Mucosa of gallbladder (tissue), 1 donor: ENCODE results near the gene NTN1. TPM values are rescaled to one million over a fixed set of nuclear protein-coding genes. Genes with fewer than 3 reads are reported as not detected.

Experiments
- DNase-seq: peaks from one replicate; pipeline ENCODE4 v3.0.0-alpha.2; 2020; ENCODE audit warnings: low spot score
- total RNA-seq: library from RNA; stranded (reverse); gene quantifications from one replicate; pipeline ENCODE4 v1.2.1, GENCODE V29; 2021
- donor health status: DM: no; HTN: no; CAD: no.

Gene NTN1
- total RNA-seq, 1 donor from 2014 or later = 33.1 TPM

DNA sequence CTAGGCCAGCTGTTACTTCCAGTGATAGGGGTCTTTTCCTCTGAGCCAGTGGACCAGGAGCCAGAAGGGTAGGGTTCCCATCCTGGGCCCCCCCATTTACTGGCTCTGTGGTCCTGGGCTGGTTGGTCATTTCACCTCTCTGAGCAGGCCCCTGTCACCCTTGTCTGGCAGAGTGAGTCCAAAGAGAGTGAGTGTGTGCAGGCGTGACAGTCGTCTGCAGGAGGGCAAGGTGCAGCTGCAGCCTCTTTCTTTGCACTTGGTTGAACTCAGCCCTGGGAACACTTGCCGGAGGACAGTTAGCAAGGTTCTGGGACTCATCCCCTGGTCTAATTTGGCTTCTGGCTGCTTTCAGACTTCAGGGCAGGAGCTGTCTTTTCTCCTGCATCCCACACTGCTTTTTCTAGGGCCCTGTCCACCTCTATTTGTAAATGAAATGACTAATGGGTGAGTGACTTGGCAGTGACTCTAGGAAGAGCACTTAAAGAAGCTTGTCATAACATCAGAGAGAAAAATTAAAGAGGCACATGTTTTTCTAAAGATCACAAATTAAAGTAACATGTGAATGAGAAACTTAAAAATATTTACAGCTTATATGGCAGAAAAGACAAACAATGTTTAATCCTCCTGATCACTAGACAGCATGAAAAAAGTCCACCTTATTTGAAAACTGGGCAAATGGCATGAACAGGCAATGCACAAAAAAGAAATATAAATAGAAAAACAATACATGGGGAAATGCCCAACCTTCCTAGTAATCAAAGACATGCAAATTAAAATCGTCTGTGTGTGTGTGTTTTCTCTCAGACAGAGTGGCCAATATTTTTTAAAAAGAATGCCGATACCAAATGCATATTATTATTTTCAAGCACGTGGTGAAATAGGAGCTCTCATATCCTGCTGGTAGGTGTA lies 137.5 kb downstream of the NTN1 start:
- no peak for DNase-seq

DNA sequence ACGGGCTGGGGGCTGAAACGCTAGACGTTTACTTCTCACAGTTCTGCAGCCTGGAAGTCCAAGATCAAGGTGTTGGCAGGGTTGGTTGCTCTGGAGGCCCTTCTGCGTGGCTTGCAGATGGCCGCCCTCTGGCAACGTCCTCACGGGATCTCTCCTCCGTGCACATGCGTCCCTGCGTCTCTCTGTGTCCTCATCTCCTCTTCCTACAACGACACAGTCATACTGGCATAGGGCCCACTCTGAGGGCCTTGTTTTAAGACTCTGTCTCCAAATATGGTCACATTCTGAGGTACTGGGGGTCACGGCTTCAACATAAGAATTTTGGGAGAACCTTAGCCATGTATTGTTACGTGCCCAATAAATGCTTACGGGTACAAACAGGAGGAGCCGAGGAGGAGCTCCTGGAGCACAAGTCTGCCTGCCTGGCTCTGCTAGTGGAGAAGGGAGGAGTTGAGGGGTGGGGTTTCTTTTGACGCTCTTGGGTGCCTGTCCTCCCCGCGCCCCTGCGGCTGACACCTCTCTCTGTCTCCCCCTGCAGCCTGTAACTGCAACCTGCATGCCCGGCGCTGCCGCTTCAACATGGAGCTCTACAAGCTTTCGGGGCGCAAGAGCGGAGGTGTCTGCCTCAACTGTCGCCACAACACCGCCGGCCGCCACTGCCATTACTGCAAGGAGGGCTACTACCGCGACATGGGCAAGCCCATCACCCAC lies 141.1 kb downstream of the NTN1 start:
- no peak for DNase-seq

DNA sequence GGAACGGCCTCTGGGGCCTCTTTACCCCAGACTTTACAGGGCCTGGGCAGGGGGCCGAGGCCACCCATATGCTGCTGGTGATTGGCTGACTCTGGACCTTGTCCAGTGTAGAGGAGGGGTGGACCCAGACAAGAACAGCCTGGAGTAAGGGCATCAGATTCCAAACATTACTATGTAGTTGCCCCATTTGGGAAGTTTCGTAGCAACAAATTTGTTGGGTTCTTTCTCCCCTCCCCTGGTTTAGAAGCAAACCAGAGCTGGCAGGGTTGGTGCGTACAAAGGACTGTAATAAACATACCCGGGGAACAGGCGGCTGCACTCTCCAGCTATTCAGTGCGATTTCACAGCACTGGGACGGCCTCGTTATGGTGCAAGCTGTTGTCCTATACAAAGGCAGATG lies 145.5 kb downstream of the NTN1 start:
- DNase-seq = peak; percentile 22

DNA sequence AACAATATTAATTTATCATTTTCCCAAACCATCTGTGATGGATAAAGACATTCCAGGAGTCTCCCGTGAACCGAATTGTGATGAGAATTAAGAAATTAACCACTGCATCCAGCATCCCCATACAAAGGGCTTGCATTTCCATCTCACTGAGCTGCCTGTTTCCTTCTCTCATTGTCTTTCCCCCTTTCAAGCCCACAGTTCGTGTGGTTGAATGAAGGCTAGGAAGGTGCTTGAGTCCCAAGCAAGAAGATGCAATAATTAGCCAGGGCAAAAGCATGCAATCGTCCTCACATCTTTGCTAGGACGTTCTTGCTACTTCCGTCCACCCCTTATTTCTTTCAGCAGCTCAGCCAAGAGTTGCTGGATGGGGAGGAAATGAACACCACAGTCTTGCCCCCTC lies 146.1 kb downstream of the NTN1 start:
- DNase-seq = no peak

DNA sequence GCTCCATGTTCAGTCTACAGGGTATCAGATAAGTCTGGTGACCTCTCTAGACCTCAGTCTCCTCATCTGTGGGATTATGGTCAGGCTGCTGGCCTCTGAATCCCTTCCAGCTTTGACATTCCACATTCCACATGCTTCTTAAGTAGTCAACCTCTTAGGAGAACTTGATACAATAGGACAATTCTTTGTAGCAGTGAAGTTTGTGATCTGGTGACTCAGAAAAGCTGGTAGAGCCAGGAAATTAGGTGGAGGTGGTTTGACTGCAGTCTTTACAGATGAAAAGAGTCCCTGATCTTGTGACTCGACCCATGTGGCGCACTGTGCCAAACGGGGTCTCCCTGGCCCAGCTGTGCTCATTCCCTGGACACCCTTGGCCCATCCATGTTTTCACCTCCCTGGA lies 147.8 kb downstream of the NTN1 start:
- no peak for DNase-seq

DNA sequence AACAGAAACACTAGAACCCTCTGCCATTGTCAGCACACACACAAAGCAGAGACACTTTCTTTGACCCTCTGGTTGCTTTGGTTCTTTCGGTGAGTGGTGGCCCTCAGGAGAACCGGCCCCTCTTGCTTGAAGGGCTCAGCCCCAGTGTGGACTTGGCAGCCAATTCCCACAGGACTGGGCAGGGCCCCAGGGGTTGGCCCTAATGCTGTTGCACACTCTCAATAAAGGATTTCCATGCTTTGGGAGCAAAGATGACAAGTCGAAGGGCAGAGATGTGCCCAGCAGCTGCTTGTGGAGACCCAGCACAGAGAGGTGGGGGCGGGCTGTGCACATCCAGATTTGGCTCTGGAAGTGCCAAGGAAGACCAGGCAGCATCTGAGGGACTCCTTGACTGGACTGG lies 149.0 kb downstream of the NTN1 start:
- no peak for DNase-seq

DNA sequence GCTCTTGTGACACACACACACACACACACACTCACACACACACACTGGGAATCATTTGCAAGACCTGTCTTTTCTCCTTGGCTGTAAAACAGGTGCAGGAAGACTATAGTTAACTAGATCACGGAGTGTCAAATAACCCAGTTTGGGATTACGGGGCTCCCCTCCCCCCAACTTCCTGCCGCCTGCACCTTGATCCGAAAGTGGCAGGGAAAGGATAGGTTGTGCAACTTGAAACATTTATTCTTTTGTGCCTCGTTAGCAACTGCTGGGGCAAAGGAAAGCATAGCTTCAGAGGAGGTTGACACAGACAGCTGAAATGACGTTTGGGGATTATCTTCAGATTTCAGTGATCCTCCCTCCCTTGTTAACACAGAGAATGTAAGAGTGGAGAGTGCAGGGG lies 149.5 kb downstream of the NTN1 start:
- no peak for DNase-seq

DNA sequence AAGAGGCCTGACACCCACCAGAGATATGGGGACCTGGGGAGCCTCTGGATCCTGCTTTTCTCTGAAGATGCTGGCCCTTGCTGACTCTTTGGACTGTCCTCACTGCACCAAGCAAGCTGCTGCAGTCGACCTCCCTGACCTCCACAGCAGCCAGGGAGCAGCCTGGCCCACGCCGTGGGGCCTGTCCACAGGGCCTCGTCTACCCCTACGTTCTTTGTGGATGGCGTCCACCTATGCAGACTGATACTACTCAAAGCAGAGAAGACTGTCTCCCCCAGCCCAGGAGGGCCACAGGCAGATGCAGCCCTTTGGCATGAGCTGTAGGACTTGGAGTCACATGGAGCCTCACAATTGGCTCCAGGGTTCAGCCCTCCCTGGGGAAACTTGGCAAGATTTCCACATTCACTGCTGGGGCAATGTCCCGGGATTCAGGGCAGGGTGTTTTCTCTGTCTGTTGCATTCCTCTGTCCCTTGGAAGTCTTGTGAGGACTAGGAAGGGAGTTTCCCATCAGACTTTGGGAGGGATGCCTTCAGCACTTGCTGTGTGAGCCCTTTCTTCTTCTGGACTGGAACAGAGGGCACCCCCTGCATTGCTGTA lies 152.2 kb downstream of the NTN1 start:
- DNase-seq = no peak

DNA sequence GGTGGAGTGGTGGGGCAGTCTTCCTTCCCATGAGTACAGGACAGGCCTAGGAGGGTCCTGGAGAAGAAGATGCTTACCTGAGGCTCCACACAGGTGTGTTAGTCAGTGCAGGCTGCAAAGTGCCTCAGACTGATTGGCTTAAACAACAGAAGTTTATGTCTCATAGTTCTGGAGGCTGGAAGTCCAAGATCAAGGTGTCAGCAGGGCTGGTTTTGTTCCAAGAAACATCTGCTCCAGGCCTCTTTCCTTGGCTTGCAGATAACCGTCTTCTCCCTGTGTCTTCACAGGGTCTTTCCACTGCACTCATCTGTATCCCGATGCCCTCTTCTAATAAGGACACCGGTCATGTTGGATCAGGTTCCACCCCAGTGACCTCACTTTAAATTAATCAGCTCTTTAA lies 153.0 kb downstream of the NTN1 start:
- DNase-seq = no peak

DNA sequence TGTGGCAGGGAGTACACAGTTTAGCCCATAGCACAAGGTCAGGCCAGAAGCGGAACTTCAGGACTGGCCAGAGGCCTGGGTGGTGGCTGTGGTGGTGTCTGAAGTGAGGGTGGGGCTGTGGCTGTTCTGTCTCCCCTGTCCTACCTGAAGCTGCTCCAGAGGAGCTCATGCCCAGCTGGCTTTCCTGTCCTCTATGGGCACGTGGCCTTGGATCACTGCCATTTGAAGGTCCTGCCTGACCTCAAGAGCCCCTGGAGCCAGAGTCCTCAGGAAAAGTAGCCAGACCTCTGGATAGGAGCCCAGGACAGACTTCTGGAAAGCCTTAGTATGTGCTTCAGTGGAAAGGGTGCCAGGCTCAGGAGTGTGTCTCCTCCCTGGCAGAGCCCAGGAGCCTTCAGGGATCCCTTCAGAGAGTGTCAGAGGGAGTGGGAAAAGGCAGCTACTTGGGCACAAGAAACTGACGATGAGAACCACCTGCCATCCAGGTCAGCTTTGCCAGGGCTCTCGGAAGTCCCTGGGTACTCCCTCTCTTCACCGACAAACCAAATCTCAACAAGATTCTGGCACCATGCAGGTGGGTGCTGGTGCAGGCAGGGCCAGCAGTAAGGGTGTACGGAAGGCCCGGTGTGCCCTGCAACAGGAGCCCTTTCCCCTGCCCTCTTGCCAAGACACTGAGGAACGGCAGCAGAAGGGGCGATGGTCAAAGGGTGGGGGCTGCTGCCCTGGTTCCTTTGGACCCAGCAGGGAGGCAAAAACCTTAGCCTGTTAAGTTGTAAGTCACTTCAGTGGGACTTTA lies 153.7 kb downstream of the NTN1 start:
- no peak for DNase-seq

DNA sequence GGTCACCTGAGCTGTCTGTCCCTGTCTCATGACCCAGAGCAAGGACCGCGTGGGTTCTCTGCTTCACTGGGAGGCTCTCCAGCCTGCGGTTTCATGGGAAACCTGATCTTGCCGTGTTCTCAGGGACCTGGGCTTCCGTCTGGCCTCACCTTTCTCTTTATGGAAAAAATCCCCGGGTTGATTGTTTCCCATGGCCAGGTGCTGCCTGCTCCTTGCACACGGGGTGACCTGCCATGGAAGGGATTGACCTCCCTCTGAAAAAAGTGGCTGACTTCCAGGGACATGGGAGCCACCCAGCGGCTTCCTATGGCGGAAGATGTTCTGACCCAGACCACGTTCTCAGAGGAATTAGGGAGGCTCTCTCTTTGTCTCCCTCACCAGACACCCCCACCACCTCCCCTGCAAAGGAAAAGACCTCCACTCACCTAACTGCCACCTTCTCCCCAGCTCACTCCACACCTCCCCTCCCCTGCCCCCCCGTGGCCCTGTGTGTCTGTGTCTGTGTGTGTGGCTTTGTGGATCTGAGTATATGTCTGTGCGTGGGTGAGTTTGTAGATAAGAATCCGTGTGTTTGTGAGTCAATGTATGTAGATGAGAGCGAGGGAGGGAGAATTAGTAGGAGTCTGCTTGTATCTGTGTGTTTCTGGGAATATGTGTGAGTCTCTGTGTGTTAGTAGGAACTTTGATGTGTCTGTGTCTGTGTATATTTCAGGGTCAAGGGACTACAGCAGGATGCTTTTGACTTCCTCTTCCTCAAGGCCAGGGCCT lies 154.6 kb downstream of the NTN1 start:
- no peak for DNase-seq

DNA sequence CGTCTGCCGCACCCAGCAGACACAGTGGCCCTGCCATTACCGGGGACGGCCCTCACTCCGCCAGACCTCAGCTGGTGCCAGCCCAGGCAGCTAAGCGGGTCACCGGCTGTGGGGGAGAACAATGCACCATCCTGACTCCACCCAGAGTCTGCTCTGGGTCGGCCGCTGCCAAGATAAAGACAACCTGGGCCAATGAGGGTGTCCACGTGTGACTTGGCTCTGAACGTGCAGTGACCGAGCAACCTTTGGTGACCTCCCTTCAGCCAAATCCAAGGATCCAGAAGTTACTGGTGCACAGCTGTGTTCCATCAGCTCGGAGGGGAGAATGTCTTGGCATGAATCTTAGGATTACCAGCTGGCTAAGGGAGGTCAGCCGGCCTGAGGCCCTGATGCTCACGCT lies 155.9 kb downstream of the NTN1 start:
- DNase-seq = no peak

DNA sequence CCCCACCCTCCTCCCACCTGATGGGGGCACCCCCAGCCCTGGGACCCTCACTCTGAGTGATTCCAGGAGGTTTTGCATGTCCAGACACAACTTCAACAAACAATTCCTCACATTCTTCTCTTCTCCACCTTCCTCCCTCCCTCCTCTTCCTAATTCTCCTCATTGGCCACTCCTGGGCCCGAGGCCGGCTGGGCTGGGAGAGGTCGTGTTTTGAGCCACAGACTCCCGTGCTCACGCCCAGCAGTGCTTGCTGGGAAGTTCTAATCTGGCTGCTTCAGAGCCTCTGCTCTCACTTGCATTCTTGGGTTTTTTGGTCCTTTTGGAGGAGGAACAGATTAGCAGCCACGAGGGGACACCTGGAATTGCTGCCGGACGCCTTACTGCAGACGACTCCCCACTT lies 157.0 kb downstream of the NTN1 start:
- DNase-seq = no peak

DNA sequence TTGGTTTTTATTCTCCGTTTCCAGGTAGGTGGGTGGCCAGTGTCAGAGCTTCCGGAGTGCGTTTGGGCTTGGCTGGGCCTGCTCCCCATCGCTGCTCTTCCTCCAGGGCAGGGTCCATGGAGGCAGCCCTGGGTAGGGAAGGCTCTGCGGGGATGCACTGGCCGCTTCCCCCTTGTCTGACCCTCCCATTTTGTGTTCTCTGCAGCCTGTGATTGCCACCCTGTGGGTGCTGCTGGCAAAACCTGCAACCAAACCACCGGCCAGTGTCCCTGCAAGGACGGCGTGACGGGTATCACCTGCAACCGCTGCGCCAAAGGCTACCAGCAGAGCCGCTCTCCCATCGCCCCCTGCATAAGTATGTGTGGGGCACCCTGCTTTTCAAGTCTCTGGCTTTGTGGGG lies 158.3 kb downstream of the NTN1 start:
- no peak for DNase-seq

DNA sequence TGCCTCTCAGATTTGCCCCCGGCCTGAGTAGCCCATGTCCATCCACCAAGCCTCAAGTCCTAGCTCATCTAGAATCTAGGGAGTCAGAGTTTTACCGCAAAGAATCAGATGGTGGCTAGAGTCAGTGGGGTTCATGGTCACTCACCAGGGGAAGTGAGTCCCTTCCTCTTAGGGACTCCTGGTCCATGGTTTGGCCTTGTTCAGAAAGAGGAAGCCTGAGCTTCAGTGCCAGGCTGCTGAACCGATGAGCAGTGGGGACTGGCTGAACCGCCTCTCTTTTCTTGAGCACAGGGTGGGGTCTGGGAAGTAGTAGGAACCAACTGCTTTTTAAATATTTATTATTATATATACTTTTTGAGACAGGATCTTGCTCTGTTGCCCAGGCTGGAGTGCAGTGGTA lies 160.3 kb downstream of the NTN1 start:
- DNase-seq = no peak

DNA sequence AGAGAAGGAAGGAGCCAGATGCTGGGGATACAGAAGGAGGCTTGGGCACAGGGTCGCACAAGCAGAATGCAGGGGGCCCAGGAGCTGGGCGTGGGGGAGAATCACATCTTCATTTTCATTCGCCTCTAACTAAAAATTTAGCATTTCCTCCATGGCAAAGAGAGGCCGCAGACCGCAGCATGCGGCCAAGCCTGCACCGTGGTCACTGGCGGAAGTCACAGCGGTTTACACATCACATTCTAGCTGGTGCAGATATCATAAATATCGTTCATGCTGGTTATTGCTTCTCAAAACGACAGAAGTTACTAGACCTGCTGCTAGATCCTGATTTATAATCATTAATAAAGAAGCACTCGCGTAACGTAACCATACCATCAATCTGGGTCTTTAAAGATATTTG lies 162.0 kb downstream of the NTN1 start:
- DNase-seq = no peak

DNA sequence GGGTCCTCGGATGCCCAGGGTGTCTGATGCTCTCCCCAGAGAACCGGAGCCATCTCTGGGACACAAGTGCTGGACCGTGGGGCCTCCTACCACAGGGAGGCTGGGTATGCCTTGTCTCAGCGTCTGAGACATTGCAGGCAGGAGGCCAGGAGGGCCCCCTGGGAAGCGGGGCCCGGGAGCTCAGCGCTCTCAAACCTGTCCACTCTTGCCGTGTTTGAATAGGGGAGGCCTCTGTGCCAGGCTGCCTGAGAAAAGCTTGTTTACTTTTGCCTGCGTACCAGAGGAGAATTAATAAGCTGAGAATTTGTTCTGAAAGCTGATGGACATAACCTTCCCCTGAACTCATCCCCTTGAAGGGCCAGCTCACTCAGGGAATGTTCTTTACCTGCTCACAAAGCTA lies 163.8 kb downstream of the NTN1 start:
- DNase-seq = no peak

DNA sequence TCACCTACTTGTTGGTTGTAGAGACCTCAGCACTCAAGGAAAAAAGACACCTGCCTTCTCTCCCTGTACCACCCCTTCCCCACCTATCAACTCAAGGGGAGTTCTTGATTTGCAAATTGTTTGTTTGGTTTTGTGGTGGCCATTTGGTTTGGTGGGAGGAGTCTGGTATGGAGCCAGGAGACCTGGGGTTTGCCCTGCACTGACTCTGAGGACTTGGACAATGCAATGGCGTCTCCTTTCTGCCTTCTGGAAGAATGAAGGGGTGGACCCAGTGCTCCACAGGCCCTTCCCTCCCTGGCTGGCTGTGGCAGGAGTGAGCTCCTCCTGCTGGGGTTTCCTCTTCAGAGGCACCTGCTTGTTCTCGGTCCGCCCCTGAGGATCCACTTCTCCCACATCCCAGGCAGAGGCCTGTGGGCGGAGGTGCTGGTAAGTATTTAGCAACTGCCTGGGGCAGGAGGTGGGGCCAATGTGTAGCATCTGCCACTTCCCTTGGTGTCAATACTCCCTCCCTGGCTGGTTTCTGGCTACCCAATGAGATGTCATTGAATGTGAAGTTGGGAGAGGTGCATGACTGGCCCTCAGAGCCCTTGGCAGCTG lies 164.5 kb downstream of the NTN1 start:
- DNase-seq = no peak

DNA sequence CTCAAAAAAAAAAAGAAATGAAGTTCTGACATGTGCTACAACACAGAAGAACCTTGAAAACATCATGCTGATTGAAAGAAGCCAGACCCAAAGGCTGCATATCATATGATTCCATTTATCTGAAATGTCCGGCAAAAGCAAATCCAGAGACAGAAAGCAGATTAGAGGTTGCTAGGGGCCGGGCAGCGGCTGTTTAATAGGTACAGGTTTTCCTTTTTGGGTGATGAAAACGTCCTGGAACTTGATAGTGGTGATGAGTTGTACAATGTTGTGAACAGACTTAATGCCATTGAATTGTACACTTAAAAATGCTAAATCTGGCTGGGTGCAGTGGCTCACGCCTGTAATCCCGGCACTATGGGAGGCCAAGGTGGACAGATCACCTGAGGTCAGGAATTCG lies 166.5 kb downstream of the NTN1 start:
- no peak for DNase-seq

DNA sequence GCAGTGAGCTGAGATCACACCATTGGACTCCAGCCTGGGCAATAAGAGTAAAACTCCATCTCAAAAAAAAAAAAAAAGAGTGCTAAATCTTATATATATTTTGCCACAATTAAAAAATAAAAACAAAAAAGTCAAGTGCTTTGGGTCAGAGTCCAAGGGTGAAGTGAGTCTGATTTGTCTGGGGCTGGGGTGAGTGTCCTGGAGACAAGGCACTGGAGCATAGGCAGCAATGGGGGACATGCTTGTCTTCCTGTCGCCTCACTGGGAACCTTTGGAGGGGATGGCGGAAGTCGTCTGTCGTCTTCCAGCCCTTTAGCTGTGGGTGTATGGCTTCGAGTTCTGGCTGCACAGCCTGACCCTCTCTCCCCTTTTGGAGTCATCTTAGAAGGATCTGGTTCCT lies 167.1 kb downstream of the NTN1 start:
- no peak for DNase-seq

DNA sequence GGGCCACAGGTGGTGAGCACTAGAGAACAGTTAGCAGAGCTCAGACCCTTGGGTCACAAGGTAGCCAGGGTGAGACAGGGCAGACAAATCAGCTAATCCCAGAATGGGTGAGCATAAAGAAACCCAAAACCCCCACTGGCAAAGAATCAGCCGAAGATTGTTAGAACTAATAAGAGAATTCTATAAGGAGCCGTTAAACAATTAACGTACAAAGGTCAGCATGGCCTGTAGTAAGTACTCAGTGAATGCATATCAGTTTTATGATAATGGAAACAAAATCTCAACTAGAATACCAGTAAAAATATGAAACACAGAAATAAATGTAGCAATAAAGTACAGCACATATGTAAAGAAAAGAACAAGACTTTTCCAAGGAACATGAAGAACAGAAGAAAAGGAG lies 168.6 kb downstream of the NTN1 start:
- DNase-seq = no peak
